Posterior vena cava (tissue), 2 donors: ENCODE results near the gene PTPRD. TPM values are rescaled to one million over a fixed set of nuclear protein-coding genes. Genes with fewer than 3 reads are reported as not detected.
"Not testable (repeated sequence)": the region's sequence is repeated elsewhere in the genome, so short reads cannot be mapped to it uniquely, and the experiment has no call there.

ENCODE experiments used
- DNase-seq: peaks from one replicate; pipeline ENCODE4 v3.0.0-alpha.2; 2020; ENCODE audit warnings: low spot score
- intact Hi-C, 2 donors: fragments of 100-400 bp; cut with DNase I; formaldehyde crosslinking; loops; one replicate each; pipeline versions ENCODE4 v1.14.1 to v1.14.2; 2022 to 2023
- total RNA-seq, 2 donors: library from RNA; stranded (reverse); fragmentation: NEBNext Ultra II Directional; extraction: Animal tissue kit (Norgen Biotek cat#: 25700); gene quantifications; one replicate each; pipeline ENCODE4 v1.2.1, GENCODE V29; 2021
- donor health status: DM: yes; HTN: yes; CAD: no.
- donor health status: DM: yes; HTN: yes; CAD: no.

The PTPRD gene
- total RNA-seq, 2 donors from 2014 or later = 21.4 to 51.2 TPM

DNA sequence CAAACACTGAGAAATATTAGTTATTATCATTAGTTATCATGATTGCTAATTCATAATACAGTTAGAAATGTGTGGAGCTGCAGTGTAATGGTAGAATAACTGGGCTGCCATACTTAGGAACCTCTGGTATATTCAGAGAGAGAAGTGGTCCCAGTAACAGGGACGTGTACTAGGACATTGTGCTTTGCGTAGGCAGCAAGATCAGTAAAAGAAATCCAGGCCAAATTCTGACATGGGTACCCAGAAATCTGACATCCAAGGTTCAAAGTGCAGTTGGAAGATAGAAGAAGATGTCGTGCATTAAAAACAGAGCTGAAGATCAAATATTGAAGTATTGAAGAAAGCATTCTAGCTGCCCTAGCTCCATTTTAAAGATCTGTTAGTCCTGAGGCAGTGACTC lies 1652.5 kb downstream of the PTPRD start:
- no peak for DNase-seq
- intact Hi-C loops = no loop called here

DNA sequence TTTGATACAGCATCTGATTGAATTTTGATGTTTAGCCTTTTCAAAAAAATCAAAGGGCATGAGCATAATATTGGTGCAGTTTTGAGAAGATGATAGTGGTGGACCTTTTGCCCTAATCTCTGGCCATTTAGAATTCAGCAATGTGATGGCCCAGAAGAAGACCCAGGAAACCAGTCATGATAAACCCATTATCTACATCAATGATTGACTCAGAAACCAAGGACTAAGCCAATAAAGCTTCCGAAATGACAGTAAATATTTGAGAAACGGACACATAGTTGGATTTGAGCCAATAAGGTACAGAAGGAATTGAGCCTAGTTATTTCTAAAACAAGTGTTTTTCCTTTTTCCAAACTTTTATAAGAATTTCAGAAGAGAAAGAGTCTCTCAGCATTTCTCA lies 1654.4 kb downstream of the PTPRD start:
- intact Hi-C loops = no loop called here
- DNase-seq = no peak

DNA sequence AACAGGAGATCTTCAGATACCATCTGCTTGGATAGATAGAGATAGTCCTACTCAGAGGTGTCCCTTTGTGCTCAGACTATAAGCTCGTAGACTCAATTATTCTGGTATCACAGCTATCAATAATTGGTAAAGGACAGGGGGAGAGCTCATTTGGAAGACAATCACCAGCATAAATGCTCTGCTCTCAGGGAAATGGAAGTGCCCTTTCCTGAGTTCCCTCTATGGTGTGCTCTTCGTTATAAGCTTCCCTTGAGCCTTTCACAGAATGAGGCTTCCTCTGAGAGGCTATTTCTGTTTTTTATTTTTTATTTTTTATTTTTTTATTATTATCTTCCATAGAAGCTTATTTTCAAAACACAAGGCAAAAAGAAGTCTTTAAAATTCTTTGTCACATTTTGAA lies 1657.5 kb downstream of the PTPRD start:
- no peak for DNase-seq
- intact Hi-C loops = no loop called here

DNA sequence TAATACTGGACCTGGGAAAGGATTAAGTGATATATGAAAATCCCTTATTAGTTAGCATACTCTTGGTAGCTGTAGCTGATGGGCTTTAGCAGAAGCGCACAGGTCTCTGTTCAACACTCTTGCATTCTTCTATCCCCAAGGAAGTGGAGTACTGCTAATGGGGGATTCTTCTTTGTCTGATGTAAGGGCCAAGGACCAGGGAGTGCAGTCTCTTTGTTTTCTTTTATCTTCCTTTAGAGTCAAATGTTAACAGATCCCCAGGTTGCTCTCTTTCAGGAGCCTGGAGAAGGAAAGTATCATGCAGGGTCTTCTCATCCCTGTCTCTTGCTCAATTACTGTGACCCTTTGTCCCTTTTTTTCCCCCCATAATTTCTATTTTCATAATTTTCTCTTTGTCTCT lies 1666.3 kb downstream of the PTPRD start:
- DNase-seq = no peak
- intact Hi-C loops = no loop called here

DNA sequence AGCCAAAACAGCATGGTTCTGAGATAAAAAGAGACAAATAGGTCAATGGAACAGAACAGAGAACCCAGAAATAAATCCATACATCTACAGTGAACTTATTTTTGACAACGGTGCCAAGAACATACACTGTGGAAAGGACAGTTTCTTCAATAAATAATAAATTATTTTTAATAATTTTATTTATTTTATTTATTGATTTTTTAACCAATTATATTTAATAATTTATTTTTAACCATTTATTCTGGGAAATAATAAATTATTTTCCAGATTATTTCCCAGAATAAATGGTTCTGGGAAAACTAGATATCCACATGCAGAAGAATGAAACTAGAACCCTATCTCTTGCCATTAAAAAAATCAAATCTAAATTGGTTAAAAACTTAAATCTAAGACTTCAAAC lies 1669.4 kb downstream of the PTPRD start:
- intact Hi-C loops = no loop called here
- DNase-seq = no peak

DNA sequence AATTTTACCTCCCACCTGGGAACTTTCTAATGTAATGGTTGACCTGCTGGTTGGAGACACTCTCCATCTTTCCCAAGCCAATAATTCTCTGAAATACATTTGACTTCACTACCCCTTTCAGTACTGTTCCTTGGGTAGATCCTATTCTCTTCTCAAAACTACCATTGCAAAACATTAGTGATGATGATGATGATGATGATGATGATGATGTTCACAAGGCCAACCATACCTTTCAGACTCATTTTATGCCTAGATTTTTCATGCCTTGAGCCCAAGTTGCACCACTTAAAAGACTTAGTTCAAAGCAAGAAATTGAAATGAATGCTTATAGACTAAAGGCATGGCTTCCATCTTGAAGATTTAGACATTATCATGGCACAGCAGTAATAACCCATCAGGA lies 1672.2 kb downstream of the PTPRD start:
- intact Hi-C loops = no loop called here
- no peak for DNase-seq

DNA sequence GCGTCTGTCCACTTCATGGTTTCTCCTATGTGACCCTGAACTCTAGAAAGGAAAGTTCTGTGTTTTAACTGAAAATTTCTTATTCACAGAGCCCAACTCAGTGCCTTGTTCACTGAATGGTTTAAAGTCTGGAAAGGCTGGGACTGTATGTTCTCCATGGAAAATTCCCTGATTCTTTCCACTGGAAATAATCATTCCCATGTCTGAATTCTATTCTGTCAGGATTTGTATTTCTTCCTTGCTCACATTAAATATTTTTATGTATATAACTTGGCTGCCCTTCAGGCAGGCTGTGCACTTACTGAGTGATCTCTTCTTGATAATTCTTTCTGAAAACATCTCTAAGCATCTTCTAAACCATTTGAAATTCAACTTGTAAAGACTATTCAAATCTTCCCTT lies 1686.3 kb downstream of the PTPRD start:
- DNase-seq = no peak
- intact Hi-C loops = no loop called here

DNA sequence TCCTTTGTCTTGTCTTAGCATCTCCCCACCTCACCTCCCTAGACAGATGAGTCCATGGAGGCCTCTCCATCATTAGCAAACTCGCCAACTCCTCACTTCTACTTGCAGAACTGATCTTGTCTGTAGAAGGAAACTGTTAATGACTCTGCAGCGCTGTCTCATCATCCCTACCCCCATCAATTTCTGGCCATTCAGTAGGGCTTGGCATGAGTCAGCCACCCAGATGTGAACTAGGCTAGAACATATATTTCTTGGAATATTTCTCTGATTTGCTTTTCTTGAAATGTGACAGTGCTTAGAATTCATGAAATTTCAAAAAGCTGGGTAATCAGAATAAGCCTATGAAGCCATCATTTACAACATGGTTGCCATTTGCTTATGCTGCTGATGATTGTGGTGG lies 1688.2 kb downstream of the PTPRD start:
- intact Hi-C loops = no loop called here
- DNase-seq = no peak

DNA sequence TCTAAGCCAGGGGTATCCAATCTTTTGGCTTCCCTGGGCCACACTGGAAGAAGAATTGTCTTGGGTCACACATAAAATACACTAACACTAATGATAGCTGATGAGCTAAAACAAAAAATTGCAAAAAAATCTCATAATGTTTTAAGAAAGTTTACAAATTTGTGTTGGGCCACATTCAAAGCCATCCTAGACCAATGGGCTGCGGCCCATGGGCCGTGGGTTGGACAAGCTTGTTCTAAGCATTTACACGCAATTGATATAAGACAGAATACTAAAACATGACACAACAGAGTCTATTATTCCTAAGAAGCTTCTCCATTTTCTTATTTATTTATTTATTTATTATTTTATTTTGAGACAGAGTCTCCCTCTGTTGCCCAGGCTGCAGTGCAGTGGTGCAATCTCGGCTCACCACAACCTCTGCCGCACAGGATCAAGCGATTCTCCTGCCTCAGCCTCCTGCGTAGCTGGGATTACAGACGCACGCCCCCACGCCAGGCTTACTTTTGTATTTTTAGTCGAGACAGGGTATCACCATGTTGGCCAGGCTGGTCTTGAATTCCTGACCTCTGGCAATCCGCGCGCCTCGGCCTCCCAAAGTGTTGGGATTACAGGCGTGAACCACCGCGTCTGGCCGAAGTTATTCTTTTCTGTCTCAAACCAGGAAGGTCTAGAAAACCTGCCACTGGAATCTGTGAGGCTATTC lies 1692.2 kb downstream of the PTPRD start:
- DNase-seq = not testable (repeated sequence)

DNA sequence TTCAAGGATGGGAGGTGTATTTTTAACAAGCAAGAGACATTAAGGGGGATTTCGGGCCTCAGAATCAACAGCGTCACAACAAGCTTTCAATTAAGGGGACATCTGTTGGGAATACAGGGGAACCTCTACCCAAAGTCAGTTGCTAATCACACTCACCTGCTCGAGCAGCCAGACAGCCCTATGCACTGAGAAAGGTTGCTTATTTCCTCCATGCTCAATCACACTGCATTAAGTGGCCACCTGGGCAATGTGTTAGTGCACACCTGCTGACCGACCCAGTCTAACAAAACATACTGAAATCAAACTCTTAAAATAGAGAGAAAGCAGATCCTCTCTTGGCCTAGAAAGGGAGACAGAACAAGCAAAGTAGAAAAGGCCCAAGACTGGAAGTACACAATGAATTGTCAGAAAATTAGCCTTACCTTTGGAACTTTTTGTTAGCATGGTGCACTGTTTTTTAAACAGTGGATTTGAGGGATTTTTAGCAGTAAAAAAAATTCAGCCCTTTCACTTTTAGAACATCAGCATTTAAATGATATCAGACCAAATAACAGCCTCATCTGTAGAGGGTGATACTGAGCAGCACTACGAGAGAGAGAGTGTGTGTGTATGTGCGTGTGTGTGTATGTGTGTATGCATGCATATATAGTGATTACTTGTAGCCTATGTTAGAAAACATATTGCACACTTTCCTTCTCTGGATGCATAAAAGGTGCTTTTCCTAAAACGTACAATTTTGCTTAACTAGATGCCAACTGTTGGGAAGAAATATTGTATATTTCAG lies 1694.7 kb downstream of the PTPRD start:
- DNase-seq = no peak
- intact Hi-C loops = no loop called here

More for the DNA sequence above, 1692.2 kb downstream of the PTPRD start:
- intact Hi-C loops = not testable (repeated sequence)

DNA sequence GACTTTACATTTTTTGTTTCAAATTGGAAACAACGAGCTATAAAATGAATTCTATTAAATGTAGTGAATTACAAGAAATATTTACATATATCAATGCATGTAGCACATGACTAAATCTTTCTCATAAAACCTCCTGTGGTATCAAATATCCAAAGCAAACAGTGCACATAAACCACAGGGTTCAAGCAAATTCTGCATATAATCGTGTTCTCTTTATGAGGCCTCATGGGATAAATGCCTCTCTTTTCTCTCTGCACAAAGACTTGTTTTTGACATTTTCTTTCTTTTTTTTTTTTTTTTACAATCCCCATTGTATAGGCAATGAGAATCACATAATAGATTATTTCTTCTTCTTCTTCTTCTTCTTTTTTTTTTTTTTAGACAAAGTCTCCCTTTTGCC lies 1696.0 kb downstream of the PTPRD start:
- intact Hi-C loops = no loop called here
- no peak for DNase-seq

DNA sequence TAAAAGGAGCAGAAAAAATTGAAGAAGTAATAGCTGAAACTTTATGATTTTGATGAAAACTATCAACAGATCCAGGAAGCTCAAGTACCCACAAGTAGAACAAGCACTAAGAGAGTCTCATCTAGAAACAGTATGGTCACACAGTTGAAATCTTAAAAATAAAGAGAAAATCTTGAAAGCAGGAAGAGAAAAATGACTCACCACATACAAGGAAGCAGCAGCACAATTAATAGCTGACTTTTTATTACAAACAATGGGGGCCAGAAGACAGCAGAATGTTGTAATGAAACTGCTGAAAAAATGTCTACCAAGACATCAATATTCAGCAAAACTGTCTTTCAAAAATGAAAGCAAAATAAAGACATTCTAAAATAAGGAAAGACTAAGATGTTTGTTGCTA lies 1704.9 kb downstream of the PTPRD start:
- intact Hi-C loops = no loop called here
- DNase-seq = no peak

DNA sequence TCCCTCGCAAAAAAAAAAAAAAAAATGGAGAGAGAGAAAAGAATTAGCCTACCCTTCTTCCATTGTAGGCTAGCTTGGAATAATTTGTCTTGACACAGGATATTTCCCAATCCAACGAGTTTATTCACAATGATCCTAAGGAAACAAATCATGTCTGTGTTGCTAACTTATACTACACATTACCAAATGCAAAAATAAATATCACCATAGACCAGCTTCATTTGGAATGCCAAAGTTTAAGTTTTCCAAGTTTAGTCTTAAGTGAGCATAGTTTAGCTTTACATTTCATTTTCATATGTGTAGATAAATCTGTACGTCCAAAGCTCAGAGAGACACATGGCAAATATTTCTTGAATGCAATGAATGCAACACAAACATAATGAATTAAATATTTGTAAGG lies 1707.1 kb downstream of the PTPRD start:
- intact Hi-C loops = no loop called here
- no peak for DNase-seq

DNA sequence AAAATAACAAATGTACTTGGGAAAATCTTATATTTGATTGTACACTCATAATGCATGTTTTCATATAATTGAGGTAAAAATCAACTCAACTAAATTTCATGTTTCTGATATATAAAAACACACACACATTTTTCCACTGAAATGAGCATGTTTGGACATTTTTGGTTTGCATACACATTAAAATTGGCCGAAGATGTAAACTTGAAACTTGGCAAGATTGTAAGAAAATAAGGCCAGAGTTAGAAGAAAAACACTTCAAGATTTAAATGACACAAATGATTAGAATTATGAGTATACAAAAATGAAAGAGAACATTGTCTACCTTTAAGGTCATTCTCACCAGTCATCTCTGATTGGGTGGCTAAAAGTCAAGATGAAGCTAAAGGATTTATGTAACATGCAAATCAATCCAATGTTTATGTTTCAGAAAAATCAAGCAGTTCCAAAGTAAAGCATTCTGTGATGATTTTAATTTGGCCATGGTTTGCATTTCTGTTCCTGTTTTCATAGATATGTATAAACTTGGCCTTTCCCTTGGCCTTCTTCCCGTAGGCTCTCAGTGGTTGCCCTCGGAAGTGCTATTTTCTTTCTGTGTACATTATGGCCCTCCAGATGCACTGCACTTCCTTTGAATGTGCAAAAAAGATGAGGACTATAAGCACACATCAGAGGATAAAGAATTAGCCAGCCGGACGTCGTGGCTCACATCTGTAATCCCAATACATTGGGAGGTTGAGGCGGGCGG lies 1707.9 kb downstream of the PTPRD start:
- intact Hi-C loops = no loop called here
- no peak for DNase-seq

DNA sequence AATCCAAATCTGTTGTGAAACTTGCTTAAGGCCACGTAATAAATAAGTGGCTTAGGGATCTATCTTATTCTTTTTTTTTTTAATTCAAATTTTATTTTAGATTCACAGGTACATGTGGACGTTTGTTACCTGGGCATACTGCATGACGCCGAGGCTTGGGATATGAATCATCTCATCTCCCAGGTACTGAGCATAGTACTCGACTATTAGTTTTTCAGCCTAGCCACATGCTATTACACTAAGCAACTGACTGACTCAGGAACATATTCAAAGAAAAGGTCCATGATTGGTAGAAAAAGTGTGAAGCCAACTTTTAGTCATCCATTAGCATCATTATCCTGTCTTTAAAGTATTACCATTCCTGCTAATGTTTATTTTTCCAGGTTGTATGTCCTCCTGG lies 1709.7 kb downstream of the PTPRD start:
- no peak for DNase-seq
- intact Hi-C loops = no loop called here

DNA sequence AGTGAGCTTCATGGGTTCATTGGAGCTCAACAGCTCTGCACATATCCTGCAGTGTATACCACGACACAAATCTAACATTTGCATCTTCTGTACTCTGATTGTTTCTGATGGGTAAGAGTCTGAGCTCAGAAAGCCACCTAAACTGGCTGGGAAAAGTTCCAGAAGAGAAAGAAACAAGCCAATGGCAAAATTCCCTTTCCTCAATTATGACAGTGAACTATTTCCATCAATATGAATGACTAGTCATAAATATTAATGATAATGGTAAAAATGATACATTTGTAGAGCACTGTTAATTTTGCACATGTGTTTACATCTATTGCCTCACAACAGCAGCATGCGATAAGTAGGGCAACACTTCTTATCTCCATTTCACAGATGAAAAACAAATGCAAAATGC lies 1711.7 kb downstream of the PTPRD start:
- DNase-seq = no peak
- intact Hi-C loops = no loop called here

DNA sequence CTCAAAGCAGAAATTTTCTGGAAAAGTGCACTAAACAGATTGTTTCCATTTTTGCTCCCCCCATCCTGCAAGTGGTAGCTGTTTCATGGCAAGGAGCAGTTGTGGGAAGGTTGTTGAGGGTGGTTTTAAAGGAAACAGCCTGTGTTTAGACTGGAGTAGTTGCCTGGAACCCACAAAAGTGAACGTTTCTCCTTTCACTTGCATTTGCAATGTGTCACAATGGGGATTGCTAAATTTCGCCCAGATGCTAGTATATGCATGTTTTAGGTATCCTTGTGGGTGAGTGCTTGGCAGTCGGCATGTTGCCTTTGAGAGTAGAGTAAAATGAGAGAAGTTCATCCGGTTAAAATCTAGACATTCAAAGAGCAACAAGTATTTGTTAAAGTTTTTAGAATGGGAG lies 1713.3 kb downstream of the PTPRD start:
- intact Hi-C loops = no loop called here

DNA sequence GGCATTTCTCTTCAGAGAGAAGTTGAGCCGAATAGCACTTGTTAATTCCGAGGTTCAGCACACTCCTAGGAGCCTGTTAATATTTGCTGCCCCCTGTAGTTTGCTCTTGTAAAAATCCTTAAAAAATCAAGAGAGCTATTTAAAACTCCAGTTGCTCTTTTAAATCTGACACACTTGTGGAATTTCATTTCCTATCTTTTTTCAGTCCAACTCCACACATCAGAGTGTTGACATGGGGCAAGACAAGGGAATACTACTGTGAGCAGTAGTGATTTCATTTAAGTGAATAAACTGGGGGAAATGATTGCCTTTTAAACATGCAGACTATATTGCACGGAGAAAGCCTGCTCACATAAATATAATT lies 1717.0 kb downstream of the PTPRD start:
- intact Hi-C loops = no loop called here
- DNase-seq = no peak

More for the DNA sequence above, 1713.3 kb downstream of the PTPRD start:
- no peak for DNase-seq

DNA sequence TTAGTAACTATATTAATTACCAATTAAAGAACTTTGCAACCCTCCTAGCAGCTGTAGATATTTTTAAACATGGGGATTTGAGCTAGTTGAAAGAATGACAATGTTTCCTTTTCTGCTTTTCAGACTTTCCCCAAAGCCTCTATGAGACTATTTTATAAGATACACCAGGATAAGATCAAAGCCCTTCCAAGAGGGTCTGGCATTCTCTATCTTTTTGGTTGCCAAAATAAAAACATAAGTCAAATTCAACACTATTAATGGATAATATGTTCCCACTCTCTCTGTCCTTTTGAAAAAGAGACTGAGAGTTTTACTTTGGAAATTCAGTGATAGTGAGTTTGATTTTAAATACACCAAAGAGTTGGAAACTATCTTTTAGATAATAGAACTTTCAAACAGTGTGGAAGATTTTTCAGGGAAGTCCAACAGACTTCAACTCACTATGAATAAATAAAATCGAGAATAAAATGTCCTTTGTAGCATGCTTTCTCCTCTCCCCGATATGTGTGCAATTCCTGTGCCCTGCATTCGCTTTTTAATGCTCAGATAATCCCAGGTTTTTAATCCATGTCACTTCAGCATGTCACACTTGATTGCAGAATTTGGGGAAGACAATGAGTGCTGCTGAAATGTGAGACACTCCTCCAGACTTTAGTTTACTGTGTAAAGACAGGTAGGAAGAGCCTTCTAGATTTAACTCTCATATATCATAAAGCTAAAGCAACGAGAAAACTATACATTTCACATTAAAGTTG lies 1717.5 kb downstream of the PTPRD start:
- intact Hi-C loops = no loop called here
- no peak for DNase-seq

DNA sequence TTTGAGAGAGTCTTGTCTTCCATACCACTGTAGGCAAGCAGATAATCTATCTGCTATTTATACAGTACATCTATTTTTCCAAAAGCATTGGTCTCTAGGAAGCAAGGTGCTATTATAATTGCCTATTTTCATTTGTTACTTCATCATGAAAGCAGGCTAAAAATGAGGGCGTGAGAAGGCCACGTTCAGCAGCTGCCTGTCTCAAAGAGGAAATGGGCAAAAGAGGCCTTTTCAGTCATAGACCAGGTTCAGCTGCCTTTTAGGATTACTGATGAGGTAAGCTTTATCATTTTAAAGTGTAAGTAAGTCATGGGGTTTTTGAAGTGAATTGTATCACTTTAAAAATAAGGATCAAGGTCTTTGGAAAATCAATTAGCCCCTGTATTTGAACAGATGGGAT lies 1722.1 kb downstream of the PTPRD start:
- intact Hi-C loops = no loop called here

More for the DNA sequence above, 1722.1 kb downstream of the PTPRD start:
- DNase-seq = no peak
